Measurements from ENCODE around the gene MSI2.

The MSI2 gene

DNA sequence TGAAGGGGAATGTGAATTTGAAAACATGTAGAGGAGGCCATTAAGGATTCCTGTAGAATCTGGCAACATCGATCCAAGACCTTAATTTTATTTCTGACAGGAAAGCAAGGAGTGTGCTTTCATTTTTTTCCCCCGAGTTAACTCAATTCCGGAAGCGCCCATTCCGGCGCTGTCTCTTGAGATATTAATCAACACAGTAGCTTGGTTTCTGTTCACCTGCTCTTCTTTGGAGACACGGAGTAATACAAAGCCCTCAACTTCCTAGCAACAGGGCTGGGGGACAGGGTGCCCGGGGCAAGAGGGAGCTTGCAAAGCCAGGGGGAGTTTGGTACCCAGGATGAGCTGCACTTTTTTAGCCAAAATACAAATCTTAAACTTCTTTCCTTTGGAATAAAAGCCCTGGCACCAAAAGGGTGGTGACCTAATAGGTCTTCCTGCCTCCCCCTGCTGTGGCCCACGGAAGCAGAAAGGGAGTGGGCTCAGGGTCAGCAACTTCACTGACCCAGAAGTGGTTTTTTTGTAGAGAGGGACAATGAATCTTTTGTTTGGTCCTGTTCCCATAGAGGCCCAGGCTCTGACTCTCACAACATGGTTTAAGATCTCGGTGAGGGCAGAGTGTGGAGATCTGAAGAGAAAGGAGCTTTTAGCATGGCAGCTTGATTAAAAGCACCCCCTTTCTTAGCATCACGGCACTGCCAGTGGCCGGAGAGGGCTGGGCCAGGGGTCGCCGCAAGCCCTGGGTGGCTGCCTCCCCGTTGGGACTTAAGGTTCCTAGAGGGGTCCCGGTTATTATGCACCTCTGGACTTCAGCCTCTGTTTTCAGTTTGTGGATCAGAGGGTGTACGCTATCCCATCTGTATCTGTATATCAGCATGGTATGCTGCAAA is 281.4 kb downstream of the MSI2 start:
- Histone ChIP-seq H3K36me3 (ENCODE audit: insufficient read depth, insufficient read length, low read length) (peaks cover 4% of the 10 kb centered on the region), H3K9me3 (ENCODE audit: insufficient read depth, low read length) (no peaks in the 10 kb centered on the region), H3K4me3 (ENCODE audit: insufficient read length, low read depth) (no peak overlapping the region), H3K4me1 (ENCODE audit: insufficient read depth, insufficient read length) (peaks cover 8% of the 10 kb centered on the region), H3K9ac (ENCODE audit: insufficient read length, low read depth) (no peak overlapping the region), H3K27me3 (ENCODE audit: insufficient read depth, insufficient read length) (no peaks in the 10 kb centered on the region)
- DNase-seq (ENCODE audit: low read depth, low spot score), result no peak
- TF ChIP-seq ZNF274 (IDR thresholded peaks at IDR 0.05; ENCODE audit: low read depth, low read length), result no peak
- TF ChIP-seq SUZ12 (IDR thresholded peaks at IDR 0.05; ENCODE audit: extremely low read depth, insufficient read depth, insufficient read length), result no peak
- no peak for TF ChIP-seq YY1 (IDR thresholded peaks at IDR 0.05; ENCODE audit: insufficient read depth, insufficient read length)

DNA sequence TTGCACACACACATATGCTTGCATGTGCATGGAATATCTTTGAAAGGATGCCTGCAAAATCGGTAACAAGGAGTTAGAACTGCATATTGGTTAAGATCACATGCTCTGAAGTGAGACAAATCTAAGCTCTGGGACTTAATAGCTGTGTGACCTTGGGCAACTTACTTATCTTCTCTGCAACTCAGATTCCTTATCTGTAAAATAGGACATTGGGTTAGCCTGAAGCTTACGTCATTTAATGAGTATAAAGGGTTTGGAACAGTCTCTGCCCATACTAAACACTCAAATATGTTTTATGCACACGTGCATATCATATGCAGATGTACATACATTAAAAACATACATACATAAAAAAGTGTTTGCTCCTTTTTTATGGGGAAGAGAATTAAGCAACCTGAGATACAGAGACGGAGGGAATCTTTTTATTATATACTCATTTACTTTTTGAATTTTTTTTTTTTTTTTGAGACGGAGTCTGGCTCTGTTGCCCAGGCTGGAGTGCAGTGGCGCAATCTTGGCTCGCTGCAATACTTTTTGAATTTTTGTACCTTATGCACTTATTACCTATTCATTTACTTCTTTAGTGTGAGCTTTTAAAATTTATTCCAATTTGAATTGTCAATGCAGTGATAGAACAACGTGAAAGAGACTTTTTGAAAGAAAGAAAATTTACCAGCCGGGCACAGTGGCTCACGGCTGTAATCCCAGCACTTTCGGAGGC is 282.6 kb downstream of the MSI2 start:
- TF ChIP-seq YY1 (IDR thresholded peaks at IDR 0.05; ENCODE audit: insufficient read depth, insufficient read length), result no peak
- no peak for TF ChIP-seq SUZ12 (IDR thresholded peaks at IDR 0.05; ENCODE audit: extremely low read depth, insufficient read depth, insufficient read length)
- no peak for TF ChIP-seq ZNF274 (IDR thresholded peaks at IDR 0.05; ENCODE audit: low read depth, low read length)

DNA sequence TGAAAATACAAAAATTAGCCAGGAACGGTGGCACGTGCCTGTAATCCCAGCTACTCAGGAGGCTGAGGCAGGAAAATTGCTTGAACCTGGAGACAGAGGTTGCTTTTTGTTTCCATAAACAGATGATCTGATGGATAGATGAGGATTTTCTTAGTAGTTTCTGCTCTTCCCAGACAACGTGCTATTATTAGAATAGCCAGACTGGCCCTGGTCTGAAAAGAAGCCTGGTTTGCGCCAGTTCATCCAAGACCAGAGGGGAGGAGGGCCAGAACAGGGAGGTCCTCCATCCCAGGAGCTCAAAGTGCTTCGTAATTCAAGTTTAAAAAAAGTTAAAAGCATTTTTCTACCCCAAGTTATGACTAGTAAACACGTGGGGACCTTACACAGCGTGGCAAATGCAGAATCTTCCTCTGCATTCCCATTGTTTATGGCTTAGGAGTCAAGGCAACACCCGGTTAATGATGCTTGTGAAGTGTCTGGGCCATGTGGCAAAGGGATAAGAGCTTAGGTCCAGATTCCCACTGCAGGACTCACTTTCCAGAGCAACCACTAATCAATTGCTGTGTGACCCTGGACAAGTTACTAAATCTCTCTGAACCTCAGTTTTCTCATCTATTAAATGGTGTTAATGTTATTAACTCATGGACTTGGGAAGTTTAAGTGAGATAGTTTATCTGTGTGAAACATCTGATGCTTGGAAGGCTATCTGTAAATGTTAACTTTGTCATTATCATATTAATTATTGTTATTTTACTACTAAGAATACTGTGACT is 283.4 kb downstream of the MSI2 start:
- Histone ChIP-seq H3K9ac (ENCODE audit: insufficient read length, low read depth) (no peak overlapping the region), H3K36me3 (ENCODE audit: insufficient read depth, insufficient read length, low read length) (no peaks in the 10 kb centered on the region), H3K4me3 (ENCODE audit: insufficient read length, low read depth) (no peak overlapping the region), H3K9me3 (ENCODE audit: insufficient read depth, low read length) (no peaks in the 10 kb centered on the region), H3K4me1 (ENCODE audit: insufficient read depth, insufficient read length) (peaks cover 5% of the 10 kb centered on the region), H3K27me3 (ENCODE audit: insufficient read depth, insufficient read length) (no peaks in the 10 kb centered on the region)
- DNase-seq (ENCODE audit: low read depth, low spot score), result no peak
- TF ChIP-seq SUZ12 (IDR thresholded peaks at IDR 0.05; ENCODE audit: extremely low read depth, insufficient read depth, insufficient read length), result no peak

More for the DNA sequence above, 282.6 kb downstream of the MSI2 start:
- H3K4me3 ChIP-seq (ENCODE audit: insufficient read length, low read depth), result no peak overlapping the region
- peaks cover 5% of the 10 kb centered on the region for H3K4me1 ChIP-seq (ENCODE audit: insufficient read depth, insufficient read length)
- no peaks in the 10 kb centered on the region for H3K36me3 ChIP-seq (ENCODE audit: insufficient read depth, insufficient read length, low read length)
- H3K27me3 ChIP-seq (ENCODE audit: insufficient read depth, insufficient read length), result no peaks in the 10 kb centered on the region
- DNase-seq (ENCODE audit: low read depth, low spot score), result no peak
- H3K9ac ChIP-seq (ENCODE audit: insufficient read length, low read depth), result no peak overlapping the region
- H3K9me3 ChIP-seq (ENCODE audit: insufficient read depth, low read length), result no peaks in the 10 kb centered on the region

DNA sequence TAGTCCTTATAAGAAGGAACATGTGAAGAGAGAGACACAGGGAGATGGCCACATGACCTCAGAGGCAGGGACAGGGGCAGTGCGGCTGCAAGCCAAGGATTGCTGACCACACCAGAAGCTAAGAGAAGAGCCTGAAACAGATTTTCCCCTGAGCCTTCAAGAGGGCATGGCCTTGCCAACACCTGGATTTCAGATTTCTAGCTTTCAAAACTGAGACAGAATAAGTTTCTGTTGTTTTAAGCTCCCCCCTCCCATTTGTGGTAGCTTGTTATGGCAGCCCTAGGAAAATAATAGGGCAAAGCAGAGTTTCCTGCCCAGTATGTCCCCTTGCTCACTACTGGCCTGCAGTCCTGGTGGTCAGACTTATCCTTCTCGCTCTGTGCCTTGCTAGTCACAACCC is 284.3 kb downstream of the MSI2 start:
- no peaks in the 10 kb centered on the region for H3K36me3 ChIP-seq (ENCODE audit: insufficient read depth, insufficient read length, low read length)
- no peak for DNase-seq (ENCODE audit: low read depth, low spot score)
- no peak for TF ChIP-seq SUZ12 (IDR thresholded peaks at IDR 0.05; ENCODE audit: extremely low read depth, insufficient read depth, insufficient read length)
- TF ChIP-seq YY1 (IDR thresholded peaks at IDR 0.05; ENCODE audit: insufficient read depth, insufficient read length), result no peak
- no peak for TF ChIP-seq ZNF274 (IDR thresholded peaks at IDR 0.05; ENCODE audit: low read depth, low read length)
- peaks cover 4% of the 10 kb centered on the region for H3K4me1 ChIP-seq (ENCODE audit: insufficient read depth, insufficient read length)
- no peaks in the 10 kb centered on the region for H3K9me3 ChIP-seq (ENCODE audit: insufficient read depth, low read length)
- no peak overlapping the region for H3K4me3 ChIP-seq (ENCODE audit: insufficient read length, low read depth)
- H3K9ac ChIP-seq (ENCODE audit: insufficient read length, low read depth), result no peak overlapping the region
- no peaks in the 10 kb centered on the region for H3K27me3 ChIP-seq (ENCODE audit: insufficient read depth, insufficient read length)

DNA sequence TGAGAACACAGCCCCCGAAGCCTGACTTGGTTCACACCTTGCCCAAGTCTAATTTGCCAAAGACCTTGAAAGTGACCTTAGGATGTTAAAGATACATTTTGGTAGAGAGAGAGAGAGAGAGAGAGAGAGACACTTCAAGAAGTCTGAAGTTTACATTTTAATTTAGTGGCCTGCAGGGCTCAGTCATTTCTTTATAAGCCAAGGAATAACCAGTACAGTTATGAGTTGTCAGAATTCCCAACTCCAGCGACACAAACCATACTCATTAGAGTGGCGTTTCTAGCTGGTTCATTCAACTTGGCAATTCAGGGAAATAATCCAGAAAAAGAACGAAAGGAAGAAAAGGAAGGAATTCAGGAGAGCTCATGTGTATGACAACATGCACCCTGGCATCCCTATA is 284.7 kb downstream of the MSI2 start:
- Histone ChIP-seq H3K9ac (ENCODE audit: insufficient read length, low read depth) (no peak overlapping the region), H3K9me3 (ENCODE audit: insufficient read depth, low read length) (no peaks in the 10 kb centered on the region), H3K4me1 (ENCODE audit: insufficient read depth, insufficient read length) (peaks cover 4% of the 10 kb centered on the region), H3K4me3 (ENCODE audit: insufficient read length, low read depth) (no peak overlapping the region), H3K27me3 (ENCODE audit: insufficient read depth, insufficient read length) (no peaks in the 10 kb centered on the region), H3K36me3 (ENCODE audit: insufficient read depth, insufficient read length, low read length) (no peaks in the 10 kb centered on the region)
- TF ChIP-seq SUZ12 (IDR thresholded peaks at IDR 0.05; ENCODE audit: extremely low read depth, insufficient read depth, insufficient read length) (no peak), ZNF274 (IDR thresholded peaks at IDR 0.05; ENCODE audit: low read depth, low read length) (no peak), YY1 (IDR thresholded peaks at IDR 0.05; ENCODE audit: insufficient read depth, insufficient read length) (no peak)
- no peak for DNase-seq (ENCODE audit: low read depth, low spot score)

DNA sequence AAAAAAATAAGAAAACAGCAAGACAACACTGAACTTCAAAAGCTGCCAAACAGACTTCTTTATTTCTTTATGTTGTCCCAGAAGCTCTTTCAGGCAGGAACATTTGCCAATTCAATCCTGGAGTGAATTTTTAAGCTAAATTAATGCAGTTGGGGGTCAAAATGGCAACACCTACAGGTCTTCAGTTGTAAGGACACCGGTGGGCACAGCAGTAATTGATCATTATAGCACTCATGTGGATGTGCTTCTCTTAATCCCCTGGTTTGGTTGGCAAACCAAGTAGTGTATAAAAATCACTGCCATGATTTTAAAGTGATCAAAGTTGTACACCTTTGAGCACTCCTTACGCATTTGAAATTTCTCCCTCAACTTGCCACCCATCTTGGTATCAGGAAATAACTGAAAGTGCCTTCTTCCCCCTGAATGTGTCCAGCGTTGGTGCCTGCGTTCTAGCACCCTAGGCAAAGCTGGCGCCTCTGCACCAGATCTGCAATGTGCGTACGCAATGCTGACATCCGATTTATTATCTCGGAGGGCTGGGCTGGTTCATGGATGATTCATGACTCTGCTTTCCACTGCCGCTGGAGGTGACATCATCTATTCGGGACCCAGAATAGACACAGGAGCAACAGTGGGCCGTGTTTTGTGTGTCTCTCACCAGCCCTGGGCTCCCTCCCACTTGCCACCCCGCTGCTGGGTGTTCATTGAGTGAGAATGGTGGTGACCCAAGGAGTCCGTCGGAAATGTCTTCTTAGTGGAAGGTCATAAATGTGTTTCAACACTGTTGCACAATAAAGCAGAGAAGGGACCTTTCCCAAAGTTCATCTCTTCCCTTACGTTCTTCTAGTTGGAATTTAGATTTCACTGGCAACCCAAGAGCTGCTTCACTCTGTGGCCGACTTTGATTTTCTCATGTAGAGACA is 285.4 kb downstream of the MSI2 start:
- TF ChIP-seq ZNF274 (IDR thresholded peaks at IDR 0.05; ENCODE audit: low read depth, low read length) (no peak), SUZ12 (IDR thresholded peaks at IDR 0.05; ENCODE audit: extremely low read depth, insufficient read depth, insufficient read length) (no peak), YY1 (IDR thresholded peaks at IDR 0.05; ENCODE audit: insufficient read depth, insufficient read length) (no peak)
- DNase-seq (ENCODE audit: low read depth, low spot score), result no peak
- Histone ChIP-seq H3K36me3 (ENCODE audit: insufficient read depth, insufficient read length, low read length) (no peaks in the 10 kb centered on the region), H3K9ac (ENCODE audit: insufficient read length, low read depth) (no peak overlapping the region), H3K27me3 (ENCODE audit: insufficient read depth, insufficient read length) (no peaks in the 10 kb centered on the region), H3K9me3 (ENCODE audit: insufficient read depth, low read length) (no peaks in the 10 kb centered on the region), H3K4me3 (ENCODE audit: insufficient read length, low read depth) (no peak overlapping the region), H3K4me1 (ENCODE audit: insufficient read depth, insufficient read length) (peaks cover 4% of the 10 kb centered on the region)
